Measurements from ENCODE around the gene KCNH4. TPM values are rescaled to one million over a fixed set of nuclear protein-coding genes. Genes with fewer than 3 reads are reported as not detected.

Gene KCNH4
- total and polyA plus RNA-seq, 9 of the 15 experiments (the other 6 are each of a cell fraction or from before 2014, with no cell fraction given): 0.10 to 1.8 (median 0.50) TPM

DNA sequence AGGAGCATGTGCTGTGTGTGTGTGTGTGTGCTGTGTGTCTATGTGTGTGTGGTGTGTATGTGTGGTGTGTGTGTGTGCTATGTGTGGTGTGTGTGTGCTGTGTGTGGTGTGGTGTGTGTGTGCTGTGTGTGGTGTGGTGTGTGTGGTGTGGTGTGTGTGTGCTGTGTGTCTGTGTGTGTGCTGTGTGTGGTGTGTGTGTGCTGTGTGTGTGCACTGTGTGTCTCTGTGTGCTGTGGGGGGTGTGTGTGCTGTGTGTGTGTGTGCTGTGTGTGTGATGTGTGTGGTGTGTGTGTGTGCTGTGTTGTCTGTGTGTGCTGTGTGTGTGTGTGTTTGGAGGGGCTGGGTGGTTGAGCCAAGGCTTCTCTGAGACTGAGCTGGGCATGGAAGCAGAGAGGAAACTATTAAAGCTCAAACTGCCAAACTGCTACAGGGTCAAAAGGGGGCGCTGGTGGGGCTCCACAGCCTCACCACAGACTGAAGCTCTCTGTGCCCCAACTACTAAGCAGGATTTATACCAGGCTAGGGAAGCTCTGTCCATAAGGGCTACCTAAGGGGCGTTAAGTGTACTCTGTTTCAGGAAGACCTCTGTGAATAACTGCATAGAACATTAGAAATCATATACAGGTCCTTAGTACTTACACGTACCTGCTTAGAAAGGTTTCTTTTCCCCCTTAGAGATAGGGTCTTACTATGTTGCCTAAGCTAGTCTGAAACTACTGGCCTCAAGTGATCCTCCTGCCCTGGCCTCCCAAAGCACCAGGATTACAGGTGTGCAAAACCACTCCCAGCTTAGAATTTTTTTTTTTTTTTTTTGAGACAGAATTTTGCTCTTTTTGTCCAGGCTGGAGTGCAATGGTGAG, 41.2 kb upstream of the KCNH4 start (continued):
- TF ChIP-seq ZBTB1 (CRISPR knock-in tag; IDR thresholded peaks at IDR 0.05; ENCODE audit: borderline replicate concordance, low read depth): no peak
- 0 out of 2 replicates have a peak, but pooled peaks have one; percentile 42 for TF ChIP-seq SRSF3 (IDR thresholded peaks at IDR 0.05; ENCODE audit: insufficient read depth, low read length)
- TF ChIP-seq ZNF785 (CRISPR knock-in tag; IDR thresholded peaks at IDR 0.05): no peak
- TF ChIP-seq RBM22 (IDR thresholded peaks at IDR 0.05; ENCODE audit: low read depth, low read length, poor library complexity, severe bottlenecking): peak; percentile 39
- TF ChIP-seq HBP1 (CRISPR knock-in tag; IDR thresholded peaks at IDR 0.05): peak; percentile 93
- peak; percentile 67; the same call in 1 of the 2 replicates for TF ChIP-seq REST (IDR thresholded peaks at IDR 0.05; ENCODE audit: borderline replicate concordance)
- TF ChIP-seq REST (CRISPR knock-in tag; IDR thresholded peaks at IDR 0.05; ENCODE audit: low read depth): no peak
- TF ChIP-seq MLX (CRISPR knock-in tag; conservative IDR thresholded peaks at IDR 0.05): no peak
- no peak for TF ChIP-seq ZNF76 (CRISPR knock-in tag; IDR thresholded peaks at IDR 0.05; ENCODE audit: borderline replicate concordance)
- TF ChIP-seq LCOR (CRISPR knock-in tag; IDR thresholded peaks at IDR 0.05): no peak
- no peak for TF ChIP-seq GABPA (tag; conservative IDR thresholded peaks at IDR 0.05; ENCODE audit: low read depth)
- TF ChIP-seq HDAC1 (IDR thresholded peaks at IDR 0.05): peak in 1 of 2 experiments; percentile 64; a peak in 2 of 4 replicates
- TF ChIP-seq CTCF (IDR thresholded peaks at IDR 0.05 in 2 of 3, conservative IDR thresholded peaks at IDR 0.05 in 1 of 3; ENCODE audit: insufficient read depth in 2 of 3, low read depth in 1 of 3, low read length in 3 of 3): peak; percentile 76 to 89 (median 81)
- TF ChIP-seq ZC3H8 (IDR thresholded peaks at IDR 0.05): 0 out of 2 replicates have a peak, but pooled peaks have one; percentile 54

Measured in K562 (cell line).